GM12878 (cell line): ENCODE measurements around the gene CS. TPM values are rescaled to one million over a fixed set of nuclear protein-coding genes. Genes with fewer than 3 reads are reported as not detected.

ENCODE experiments used
- ATAC-seq: fragments of 200-7000 bp; cut with Tn5 transposase; 3 replicates; pipeline ENCODE4 v1.9.1; 2020; ENCODE audit warnings: mild to moderate bottlenecking, moderate library complexity
- BruUV-seq: library from RNA; stranded (reverse); fragments of 400-500 nt; replicated peaks from 2 replicates; lab custom pipeline; 2021; lab: Mats Ljungman, UMichigan
- CTCF ChIA-PET: fragments of 300-600 bp; sonication (Branson Sonifier 250); formaldehyde crosslinking; extraction: SDS; loops from one replicate; lab custom pipeline; 2021; ENCODE audit warnings: inconsistent platforms; lab: Yijun Ruan, JAX
- POLR2A ChIA-PET: fragments of 350-600 bp; formaldehyde crosslinking; extraction: SDS; loops from one replicate; lab custom pipeline; 2021; ENCODE audit warnings: inconsistent platforms; lab: Charles Lee
- RAD21 ChIA-PET: fragments of 300-600 bp; sonication (Branson Sonifier 250); formaldehyde crosslinking; loops from one replicate; lab custom pipeline; 2023; ENCODE audit warnings: antibody characterized with exemption; ENCODE audit not compliant: unreplicated experiment; lab: Charles Lee
- SMC1A ChIA-PET: fragments of 300-600 bp; sonication (Branson Sonifier 250); formaldehyde crosslinking; loops from one replicate; lab custom pipeline; 2023; ENCODE audit not compliant: unreplicated experiment, uncharacterized antibody; lab: Charles Lee
- DNase-seq: peaks from one replicate; pipeline ENCODE4 v3.0.0-alpha.2; 2011; ENCODE audit warnings: low read depth, low spot score
- FAIRE-seq: peaks from 3 replicates; lab custom pipeline; 2011; peaks lifted over from hg19 to GRCh38; lab: Jason Lieb, UNC
- H2AFZ ChIP-seq: 2 replicates; pipeline ENCODE4 v1.6.0; 2011; ENCODE audit warnings: low read depth, low read length, control low read depth; ENCODE audit not compliant: control insufficient read depth
- H3K27ac ChIP-seq: 2 replicates; pipeline ENCODE4 v1.5.1; 2011; ENCODE audit warnings: control low read depth; ENCODE audit not compliant: control insufficient read depth, insufficient read depth
- H3K27me3 ChIP-seq, 2 experiments: replicated peaks in 1 of 2; 2 replicates each; pipeline versions ENCODE4 v1.6.0 to v1.6.1; 2011; ENCODE audit warnings: low read length in 1 of 2; ENCODE audit not compliant: control insufficient read depth in 2 of 2, insufficient read depth in 2 of 2
- H3K36me3 ChIP-seq, 2 experiments: 2 replicates each; pipeline ENCODE4 v1.5.1; 2011; ENCODE audit warnings: low read length in 1 of 2; ENCODE audit not compliant: control insufficient read depth in 2 of 2, insufficient read depth in 2 of 2
- H3K4me1 ChIP-seq: 2 replicates; pipeline ENCODE4 v1.6.1; 2011; ENCODE audit warnings: mild to moderate bottlenecking, low read length, moderate library complexity, mixed read lengths; ENCODE audit not compliant: control insufficient read depth, insufficient read depth
- H3K4me2 ChIP-seq: 2 replicates; pipeline ENCODE4 v1.6.0; 2011; ENCODE audit warnings: control low read depth; ENCODE audit not compliant: control insufficient read depth, insufficient read depth
- H3K4me3 ChIP-seq: fragments of 200-600 bp; sonication (generic); 2 replicates; pipeline ENCODE4 v1.5.1; 2016
- H3K79me2 ChIP-seq: 2 replicates; pipeline ENCODE4 v1.6.0; 2011; ENCODE audit warnings: low read length; ENCODE audit not compliant: control insufficient read depth, insufficient read depth
- H3K9ac ChIP-seq: 2 replicates; pipeline ENCODE4 v1.8.0; 2011; ENCODE audit warnings: low read length, control low read depth, mixed read lengths; ENCODE audit not compliant: control insufficient read depth, insufficient read depth
- H3K9me3 ChIP-seq: replicated peaks from 3 replicates; pipeline ENCODE4 v1.5.1; 2011; ENCODE audit warnings: mild to moderate bottlenecking, low read length; ENCODE audit not compliant: control insufficient read depth, insufficient read depth
- H4K20me1 ChIP-seq: 2 replicates; pipeline ENCODE4 v1.6.0; 2011; ENCODE audit not compliant: control insufficient read depth, insufficient read depth
- FOXM1 ChIP-seq: IDR thresholded peaks from 2 replicates; pipeline ENCODE4 v1.6.1; 2012; ENCODE audit warnings: low read depth, mild to moderate bottlenecking, inconsistent platforms, low read length, moderate library complexity
- HSF1 ChIP-seq: fragments of 150-350 bp; IDR thresholded peaks from 2 replicates; pipeline ENCODE4 v1.6.1; 2014; ENCODE audit warnings: mild to moderate bottlenecking, low read depth, low read length
- PBX3 ChIP-seq: IDR thresholded peaks from 2 replicates; pipeline ENCODE4 v1.6.1; 2011; ENCODE audit warnings: mild to moderate bottlenecking, low read depth, low read length, moderate library complexity; ENCODE audit not compliant: insufficient replicate concordance
- PML ChIP-seq: IDR thresholded peaks from 2 replicates; pipeline ENCODE4 v1.6.1; 2012; ENCODE audit warnings: low read length, inconsistent platforms
- RCOR1 ChIP-seq: conservative IDR thresholded peaks from 2 replicates; pipeline ENCODE4 v1.6.1; 2012; ENCODE audit warnings: low read depth, low read length, improper control_type of control experiment
- SIN3A ChIP-seq: IDR thresholded peaks from 2 replicates; pipeline ENCODE4 v1.6.1; 2012; ENCODE audit warnings: low read depth, low read length, improper control_type of control experiment
- SKIL ChIP-seq: fragments of 450-650 bp; IDR thresholded peaks from 2 replicates; pipeline ENCODE4 v1.6.1; 2017; ENCODE audit warnings: mild to moderate bottlenecking, low read depth, inconsistent platforms; ENCODE audit not compliant: poor library complexity, severe bottlenecking
- SMAD1 ChIP-seq: fragments of 450-650 bp; IDR thresholded peaks from 2 replicates; pipeline ENCODE4 v1.6.1; 2018; ENCODE audit warnings: mild to moderate bottlenecking, low read depth; ENCODE audit not compliant: partially characterized antibody
- ZBED1 ChIP-seq: IDR thresholded peaks from 2 replicates; pipeline ENCODE4 v1.6.1; 2016; ENCODE audit warnings: borderline replicate concordance
- WGBS: methylation state at CpG from one replicate; pipeline ENCODE4 v1.1.6; 2016; ENCODE audit warnings: low lambda C conversion rate; ENCODE audit not compliant: insufficient replicate concordance, insufficient coverage; ENCODE audit errors: missing lambda C conversion rate; 5-methylcytosine and 5-hydroxymethylcytosine counted together
- in situ Hi-C: fragments of 300-500 bp; cut with MboI; formaldehyde crosslinking; loops from 9 replicates; pipeline ENCODE4 v1.14.3; 2018; ENCODE audit warnings: mixed read lengths
- intact Hi-C: fragments of 100-400 bp; cut with micrococcal nuclease; formaldehyde crosslinking; loops from one replicate; pipeline ENCODE4 v1.14.2; 2022; ENCODE audit not compliant: unreplicated experiment
- polyA plus RNA-seq, 11 experiments: library from polyadenylated mRNA; depleted of rRNA in 4 of 11; unstranded in 6 of 11; stranded (reverse) in 5 of 11; fragments of >200 nt; fragmentation: Nextera tagmentation in 4 of 11; fragmentation: Illumina TruSeq in 1 of 11; extraction: Ambion mirVana in 4 of 11; extraction: Trizol in 1 of 11; gene quantifications; 1 replicate in 1 of 11; 2 replicates in 10 of 11; pipeline versions ENCODE4 v1.2.1 to v1.2.3, GENCODE V29; 2011 to 2016; ENCODE audit warnings: inconsistent platforms in 2 of 11, missing spikeins in 2 of 11, low read depth in 1 of 11
- total RNA-seq, 4 experiments: library from RNA; depleted of rRNA in 3 of 4; stranded (reverse); fragments of >200 nt in 3 of 4; fragmentation: Illumina TruSeq in 1 of 4; extraction: Trizol in 1 of 4; gene quantifications; 2 replicates each; pipeline versions ENCODE4 v1.2.1 to v1.2.3, GENCODE V29; 2013 to 2021

Gene CS
- total and polyA plus RNA-seq, 10 of the 15 experiments (the other 5 are each of a cell fraction or from before 2014, with no cell fraction given), result 64.9 to 276 (median 139) TPM

DNA sequence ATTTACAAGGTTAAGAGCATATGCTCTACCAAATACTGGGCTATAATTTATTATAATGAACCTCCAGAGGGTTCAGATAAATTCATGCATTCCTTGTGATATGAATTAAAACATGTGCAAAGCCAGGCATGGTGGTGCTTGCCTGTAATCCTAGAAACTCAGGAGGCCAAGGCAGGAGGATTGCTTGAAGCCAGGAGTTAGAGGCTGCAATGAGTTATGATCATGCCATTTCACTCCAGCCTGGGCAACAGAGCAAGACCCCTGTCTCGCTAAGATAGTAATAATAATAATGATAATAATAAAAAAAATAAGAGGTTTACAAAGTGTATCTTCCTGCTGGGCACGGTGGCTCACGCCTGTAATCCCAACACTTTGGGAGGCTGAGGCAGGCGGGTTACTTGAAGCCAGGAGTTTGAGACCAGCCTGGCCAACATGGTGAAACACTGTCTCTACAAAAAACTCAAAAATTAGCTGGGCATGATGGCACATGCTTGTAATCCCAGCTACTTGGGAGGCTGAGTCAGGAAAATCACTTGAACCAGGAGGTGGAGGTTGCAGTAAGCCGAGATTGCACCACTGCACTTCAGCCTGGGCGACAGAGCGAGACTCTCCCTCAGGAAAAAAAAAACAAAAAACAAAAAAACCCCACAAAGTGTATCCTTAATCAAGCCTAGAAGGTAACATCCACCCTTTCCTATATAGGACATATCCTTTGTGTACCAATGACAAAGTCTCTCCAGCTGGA, 7.3 kb upstream of the CS start (continued):
- TF ChIP-seq PBX3 (no peak), PML (no peak), RCOR1 (no peak), SMAD1 (no peak)

DNA sequence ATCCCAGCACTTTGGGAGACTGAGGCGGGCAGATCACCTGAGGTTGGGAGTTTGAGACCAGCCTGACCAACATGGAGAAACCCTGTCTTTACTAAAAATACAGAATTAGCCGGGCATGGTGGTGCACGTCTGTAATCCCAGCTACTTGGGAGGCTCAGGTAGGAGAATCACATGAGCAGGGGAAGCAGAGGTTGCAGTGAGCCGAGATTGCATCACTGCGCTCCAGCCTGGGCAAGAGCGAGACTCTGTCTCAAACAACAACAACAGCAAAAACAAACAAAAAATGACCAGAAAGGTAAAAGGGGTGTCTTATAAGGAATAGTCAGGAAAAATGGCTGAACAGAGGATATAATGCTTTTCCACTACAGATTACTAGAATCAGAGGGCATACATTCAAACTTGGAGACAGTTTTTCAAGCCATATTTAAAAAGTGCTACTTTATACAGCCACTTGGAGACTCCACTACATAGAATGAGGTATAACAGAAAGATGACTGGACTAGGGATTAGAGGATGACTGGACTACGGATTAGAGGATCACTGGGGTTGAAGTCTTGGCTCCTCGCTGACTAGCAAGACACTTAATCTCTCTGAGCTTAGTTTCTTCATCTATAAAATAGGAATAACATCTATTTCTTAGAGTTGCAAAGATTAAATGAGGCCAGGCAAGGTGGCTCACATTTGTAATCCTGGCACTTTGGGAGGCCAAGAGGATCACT, 4.9 kb upstream of the CS start:
- no peak overlapping the region for H3K27ac ChIP-seq
- peaks cover 0 to 9% of the 10 kb centered on the region in 2 experiments; a peak in 2 of 4 replicates for H3K36me3 ChIP-seq
- H3K9ac ChIP-seq, result no peak overlapping the region
- intact Hi-C loops (no loop called here), in situ Hi-C loops (no loop called here)
- TF ChIP-seq FOXM1 (no peak), ZBED1 (no peak), HSF1 (no peak), SIN3A (no peak), SKIL (no peak)
- H3K79me2 ChIP-seq, result peaks cover 2% of the 10 kb centered on the region
- FAIRE-seq (no peak), DNase-seq (no peak), ATAC-seq (no peak)
- H3K4me3 ChIP-seq, result no peak overlapping the region
- H3K9me3 ChIP-seq, result no peaks in the 10 kb centered on the region
- ChIA-PET CTCF (no interaction called here), SMC1A (no interaction called here), RAD21 (no interaction called here), POLR2A (no interaction called here)
- no peaks in the 10 kb centered on the region for H3K27me3 ChIP-seq
- H4K20me1 ChIP-seq, result no peaks in the 10 kb centered on the region
- no peak overlapping the region for H3K4me2 ChIP-seq
- peaks cover 11% of the 10 kb centered on the region for H3K4me1 ChIP-seq
- no peak overlapping the region for H2AFZ ChIP-seq
- WGBS, result 86% methylated on average over 8 of the region's 8 CpGs
- BruUV-seq, result no TSS peak
